ENCODE measurements around the gene POC1B.

Gene POC1B

GRCh38 chr12:89523393-89523792 is 2.5 kb downstream of the POC1B start:
- peaks cover 41% of the 10 kb centered on the region for H3K4me1 Mint-ChIP-seq (ENCODE audit: low read depth)
- H3K9me3 Mint-ChIP-seq, result no peaks in the 10 kb centered on the region
- H3K4me3 Mint-ChIP-seq, result peak overlapping the region; percentile 97
- peaks cover 30% of the 10 kb centered on the region for H3K36me3 Mint-ChIP-seq (ENCODE audit: low read depth)
- H3K27me3 Mint-ChIP-seq (ENCODE audit: low read depth), result no peaks in the 10 kb centered on the region
- peak overlapping the region; percentile 94 for H3K27ac Mint-ChIP-seq

DNA sequence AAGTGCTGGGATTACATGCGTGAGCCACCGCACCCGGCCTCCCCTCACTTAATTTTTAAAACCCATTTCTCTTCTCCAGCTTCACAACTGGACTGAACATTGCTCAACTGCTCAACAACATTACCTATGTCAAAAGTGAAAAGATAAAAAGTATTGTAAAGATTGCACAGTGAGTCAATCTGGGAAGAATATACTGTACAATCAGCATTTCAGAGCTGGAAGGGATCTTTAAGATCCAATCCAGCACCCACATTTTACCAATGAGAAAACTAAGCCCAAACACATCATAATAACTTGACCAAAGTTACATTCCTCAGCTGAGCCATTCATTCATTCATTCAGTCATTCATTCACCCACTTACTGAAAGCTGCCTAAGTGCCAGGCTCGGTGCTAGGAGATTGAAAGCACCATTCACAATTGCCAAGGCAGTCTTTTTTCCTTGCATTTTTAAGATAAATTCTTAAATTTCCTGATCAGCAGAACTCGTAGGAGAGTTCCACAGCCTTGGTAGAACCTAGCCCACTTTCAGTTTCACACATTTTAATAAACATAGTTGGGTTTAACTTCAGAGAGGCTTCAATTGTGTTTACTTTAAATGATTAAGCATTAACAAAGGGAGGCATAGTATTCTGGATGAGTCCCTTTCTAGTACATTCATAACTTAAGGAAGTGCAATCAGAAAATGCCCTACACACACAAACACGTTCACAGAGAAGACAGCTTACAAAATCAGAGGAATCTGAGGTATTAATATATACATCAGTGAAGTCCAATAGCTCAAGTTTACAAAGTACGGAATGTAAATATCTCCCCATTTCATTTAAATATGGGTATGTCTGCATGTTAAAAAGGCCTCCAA is 4.3 kb downstream of the POC1B start:
- peaks cover 30% of the 10 kb centered on the region for H3K36me3 Mint-ChIP-seq (ENCODE audit: low read depth)
- peaks cover 34% of the 10 kb centered on the region for H3K4me1 Mint-ChIP-seq (ENCODE audit: low read depth)
- H3K27me3 Mint-ChIP-seq (ENCODE audit: low read depth), result no peaks in the 10 kb centered on the region
- H3K9me3 Mint-ChIP-seq, result no peaks in the 10 kb centered on the region
- H3K4me3 Mint-ChIP-seq, result peak overlapping the region; percentile 76
- peak overlapping the region; percentile 32 for H3K27ac Mint-ChIP-seq

DNA sequence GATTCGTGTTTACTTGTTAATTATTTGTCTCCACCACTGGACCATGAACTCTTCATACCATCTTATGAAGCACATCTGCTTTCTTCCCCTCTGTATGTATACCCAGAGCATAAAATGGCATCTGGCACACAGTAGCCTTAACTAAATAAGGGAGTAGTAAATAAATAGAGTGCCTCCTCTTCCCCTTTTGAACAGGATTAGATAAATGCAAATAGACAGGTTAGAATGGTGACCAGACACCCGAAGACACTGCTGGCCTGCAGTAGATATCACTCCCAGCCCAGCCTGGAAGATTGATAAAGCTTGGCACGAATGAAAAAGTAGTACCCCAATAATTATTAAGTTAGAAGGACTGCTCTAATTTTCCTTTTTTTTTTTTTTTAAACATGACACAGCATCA is 8.1 kb downstream of the POC1B start:
- Mint-ChIP-seq H3K27me3 (ENCODE audit: low read depth) (no peaks in the 10 kb centered on the region), H3K27ac (no peak overlapping the region), H3K4me1 (ENCODE audit: low read depth) (peaks cover 19% of the 10 kb centered on the region), H3K4me3 (no peak overlapping the region), H3K36me3 (ENCODE audit: low read depth) (peaks cover 11% of the 10 kb centered on the region), H3K9me3 (no peaks in the 10 kb centered on the region)

GRCh38 chr12:89516633-89517032 is 9.2 kb downstream of the POC1B start:
- peaks cover 13% of the 10 kb centered on the region for H3K4me1 Mint-ChIP-seq (ENCODE audit: low read depth)
- H3K4me3 Mint-ChIP-seq, result no peak overlapping the region
- peaks cover 6% of the 10 kb centered on the region for H3K36me3 Mint-ChIP-seq (ENCODE audit: low read depth)
- no peaks in the 10 kb centered on the region for H3K27me3 Mint-ChIP-seq (ENCODE audit: low read depth)
- H3K9me3 Mint-ChIP-seq, result no peaks in the 10 kb centered on the region
- H3K27ac Mint-ChIP-seq, result no peak overlapping the region

DNA sequence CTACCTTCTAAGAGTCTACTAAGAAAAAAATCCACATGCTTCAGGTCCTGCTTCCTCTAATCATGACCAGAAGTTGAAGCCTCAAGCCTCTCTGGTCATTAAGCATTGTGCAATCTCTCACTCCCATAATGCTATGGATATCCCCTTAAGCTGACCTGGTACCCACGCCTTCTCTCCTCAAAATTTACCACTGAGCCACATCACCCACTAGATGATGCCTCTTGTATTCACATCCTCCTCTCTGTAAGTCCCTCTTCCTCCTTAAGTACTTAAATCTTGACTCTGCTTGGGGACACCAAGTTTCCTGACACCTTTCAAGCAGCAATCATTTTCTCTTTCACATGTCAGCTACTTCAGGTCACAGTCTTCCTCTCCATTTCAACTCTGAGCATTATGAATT is 11.1 kb downstream of the POC1B start:
- Mint-ChIP-seq H3K9me3 (no peaks in the 10 kb centered on the region), H3K36me3 (ENCODE audit: low read depth) (peaks cover 6% of the 10 kb centered on the region), H3K4me1 (ENCODE audit: low read depth) (peaks cover 14% of the 10 kb centered on the region), H3K27me3 (ENCODE audit: low read depth) (no peaks in the 10 kb centered on the region), H3K27ac (no peak overlapping the region), H3K4me3 (no peak overlapping the region)

GRCh38 chr12:89513544-89513943 is 12.3 kb downstream of the POC1B start:
- Mint-ChIP-seq H3K27ac (no peak overlapping the region), H3K4me1 (ENCODE audit: low read depth) (peaks cover 10% of the 10 kb centered on the region), H3K4me3 (no peak overlapping the region), H3K9me3 (no peaks in the 10 kb centered on the region), H3K36me3 (ENCODE audit: low read depth) (peaks cover 9% of the 10 kb centered on the region), H3K27me3 (ENCODE audit: low read depth) (no peaks in the 10 kb centered on the region)

DNA sequence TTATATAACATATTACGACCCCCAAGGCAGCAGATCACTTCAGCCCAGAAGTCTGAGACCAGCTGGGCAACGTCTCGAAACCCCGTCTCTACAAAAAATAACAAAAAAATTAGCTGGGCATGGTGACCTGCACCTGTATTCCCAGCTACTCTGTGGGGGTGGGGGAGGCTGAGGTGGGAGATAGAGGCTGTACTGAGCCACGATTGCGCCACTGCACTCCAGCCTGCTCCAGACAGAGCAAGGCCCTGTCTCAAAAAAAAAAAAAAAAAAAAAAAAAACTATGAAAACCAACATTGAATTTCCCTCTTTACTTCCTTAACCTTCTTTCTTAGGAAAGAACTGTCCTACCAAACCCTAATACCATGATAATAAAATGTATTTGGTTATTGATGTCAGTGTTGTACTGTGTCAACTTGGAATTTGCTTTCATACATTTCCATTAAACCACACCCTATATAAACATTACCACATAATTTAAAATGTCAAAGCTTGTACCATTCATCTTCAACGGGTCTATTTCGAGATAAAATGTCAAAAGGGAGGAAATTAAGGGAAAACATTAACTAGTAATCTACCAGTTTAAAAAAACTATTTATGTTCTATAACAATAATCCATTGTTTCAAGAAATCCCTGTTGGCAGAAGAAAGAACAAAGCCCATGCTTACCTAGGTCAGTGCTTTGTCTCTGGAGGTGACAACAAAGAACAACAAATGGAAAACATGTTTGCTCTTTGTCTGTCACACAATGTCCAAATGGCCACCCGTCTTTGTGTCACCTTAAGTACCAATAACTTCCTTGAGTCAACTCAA is 18.6 kb downstream of the POC1B start:
- Mint-ChIP-seq H3K9me3 (no peaks in the 10 kb centered on the region), H3K27me3 (ENCODE audit: low read depth) (no peaks in the 10 kb centered on the region), H3K27ac (no peak overlapping the region), H3K36me3 (ENCODE audit: low read depth) (peaks cover 19% of the 10 kb centered on the region), H3K4me3 (no peak overlapping the region), H3K4me1 (ENCODE audit: low read depth) (peaks cover 14% of the 10 kb centered on the region)

- Mint-ChIP-seq H3K4me1 (ENCODE audit: low read depth) (peaks cover 17% of the 10 kb centered on the region), H3K36me3 (ENCODE audit: low read depth) (peaks cover 25% of the 10 kb centered on the region), H3K27me3 (ENCODE audit: low read depth) (no peaks in the 10 kb centered on the region), H3K9me3 (no peaks in the 10 kb centered on the region), H3K27ac (peak overlapping the region; percentile 41), H3K4me3 (no peak overlapping the region)
These were observed 19.8 kb downstream of the POC1B start for GRCh38 chr12:89506050-89506449.

DNA sequence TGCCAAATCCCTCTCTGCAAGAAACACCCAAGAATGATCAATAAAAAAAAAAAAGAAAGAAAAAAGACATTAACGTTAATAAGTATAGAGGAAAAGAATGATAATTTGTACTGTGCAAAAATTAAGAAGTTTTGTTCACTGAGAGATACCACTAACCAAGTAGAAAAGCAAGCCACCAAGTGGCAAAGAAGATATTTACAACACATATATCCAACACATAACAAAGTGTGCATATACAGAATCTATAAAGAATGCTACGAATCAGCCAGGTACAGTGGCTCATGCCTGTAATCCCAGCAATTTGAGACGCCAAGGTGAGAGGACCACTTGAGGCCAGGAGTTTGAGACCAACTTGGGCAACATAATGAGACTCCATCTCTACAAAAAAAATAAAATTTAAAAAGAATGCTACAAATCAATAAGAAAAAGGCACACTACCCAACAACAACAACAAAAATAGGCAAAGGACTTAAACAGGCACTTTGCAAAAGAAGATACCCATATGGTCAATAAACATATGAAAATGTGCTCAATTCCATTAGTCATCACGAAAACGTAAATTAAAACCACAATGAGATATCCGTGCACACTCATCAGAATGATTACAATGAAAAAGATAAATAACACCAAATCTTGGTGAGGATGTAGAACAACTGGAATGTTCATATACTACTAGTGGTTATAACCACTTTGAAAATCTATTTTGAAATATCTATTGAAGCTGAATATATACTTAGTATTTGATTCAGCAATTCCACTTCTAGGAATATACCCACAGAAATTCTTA is 21.1 kb downstream of the POC1B start:
- Mint-ChIP-seq H3K4me3 (no peak overlapping the region), H3K9me3 (no peaks in the 10 kb centered on the region), H3K27ac (no peak overlapping the region), H3K36me3 (ENCODE audit: low read depth) (peaks cover 28% of the 10 kb centered on the region), H3K27me3 (ENCODE audit: low read depth) (no peaks in the 10 kb centered on the region), H3K4me1 (ENCODE audit: low read depth) (peaks cover 12% of the 10 kb centered on the region)

GRCh38 chr12:89501793-89502192 is 24.1 kb downstream of the POC1B start:
- no peaks in the 10 kb centered on the region for H3K9me3 Mint-ChIP-seq
- H3K4me1 Mint-ChIP-seq (ENCODE audit: low read depth), result peaks cover 12% of the 10 kb centered on the region
- no peak overlapping the region for H3K27ac Mint-ChIP-seq
- no peak overlapping the region for H3K4me3 Mint-ChIP-seq
- peaks cover 26% of the 10 kb centered on the region for H3K36me3 Mint-ChIP-seq (ENCODE audit: low read depth)
- no peaks in the 10 kb centered on the region for H3K27me3 Mint-ChIP-seq (ENCODE audit: low read depth)

GRCh38 chr12:89499857-89500256 is 26.0 kb downstream of the POC1B start:
- peaks cover 30% of the 10 kb centered on the region for H3K36me3 Mint-ChIP-seq (ENCODE audit: low read depth)
- no peaks in the 10 kb centered on the region for H3K27me3 Mint-ChIP-seq (ENCODE audit: low read depth)
- H3K4me3 Mint-ChIP-seq, result no peak overlapping the region
- H3K27ac Mint-ChIP-seq, result no peak overlapping the region
- H3K4me1 Mint-ChIP-seq (ENCODE audit: low read depth), result peaks cover 15% of the 10 kb centered on the region
- H3K9me3 Mint-ChIP-seq, result no peaks in the 10 kb centered on the region

DNA sequence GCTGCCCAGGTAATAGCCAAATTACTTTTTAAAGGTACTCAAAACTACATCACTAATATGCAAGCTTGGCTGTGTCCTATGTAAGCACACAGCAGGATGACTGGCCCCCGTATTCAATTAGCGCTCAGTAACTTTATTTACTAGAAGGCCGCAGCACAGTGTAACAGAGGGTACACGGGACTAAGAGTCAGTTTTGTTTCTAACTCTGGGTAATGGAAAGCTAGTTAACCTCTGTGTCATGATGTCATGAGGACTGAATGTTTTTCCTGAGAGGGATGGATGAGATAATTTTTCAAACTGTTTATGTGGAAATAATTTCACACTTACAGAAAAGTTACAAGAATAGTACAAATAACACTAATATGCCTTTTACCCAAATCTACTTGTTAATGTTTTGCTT is 28.4 kb downstream of the POC1B start:
- peaks cover 37% of the 10 kb centered on the region for H3K36me3 Mint-ChIP-seq (ENCODE audit: low read depth)
- H3K27me3 Mint-ChIP-seq (ENCODE audit: low read depth), result no peaks in the 10 kb centered on the region
- no peak overlapping the region for H3K27ac Mint-ChIP-seq
- H3K9me3 Mint-ChIP-seq, result no peaks in the 10 kb centered on the region
- H3K4me3 Mint-ChIP-seq, result no peak overlapping the region
- H3K4me1 Mint-ChIP-seq (ENCODE audit: low read depth), result peaks cover 22% of the 10 kb centered on the region

- Mint-ChIP-seq H3K27me3 (ENCODE audit: low read depth) (no peaks in the 10 kb centered on the region), H3K27ac (no peak overlapping the region), H3K4me1 (ENCODE audit: low read depth) (peaks cover 20% of the 10 kb centered on the region), H3K4me3 (no peak overlapping the region), H3K9me3 (no peaks in the 10 kb centered on the region), H3K36me3 (ENCODE audit: low read depth) (peaks cover 35% of the 10 kb centered on the region)
These were observed 28.8 kb downstream of the POC1B start for GRCh38 chr12:89497005-89497404.

DNA sequence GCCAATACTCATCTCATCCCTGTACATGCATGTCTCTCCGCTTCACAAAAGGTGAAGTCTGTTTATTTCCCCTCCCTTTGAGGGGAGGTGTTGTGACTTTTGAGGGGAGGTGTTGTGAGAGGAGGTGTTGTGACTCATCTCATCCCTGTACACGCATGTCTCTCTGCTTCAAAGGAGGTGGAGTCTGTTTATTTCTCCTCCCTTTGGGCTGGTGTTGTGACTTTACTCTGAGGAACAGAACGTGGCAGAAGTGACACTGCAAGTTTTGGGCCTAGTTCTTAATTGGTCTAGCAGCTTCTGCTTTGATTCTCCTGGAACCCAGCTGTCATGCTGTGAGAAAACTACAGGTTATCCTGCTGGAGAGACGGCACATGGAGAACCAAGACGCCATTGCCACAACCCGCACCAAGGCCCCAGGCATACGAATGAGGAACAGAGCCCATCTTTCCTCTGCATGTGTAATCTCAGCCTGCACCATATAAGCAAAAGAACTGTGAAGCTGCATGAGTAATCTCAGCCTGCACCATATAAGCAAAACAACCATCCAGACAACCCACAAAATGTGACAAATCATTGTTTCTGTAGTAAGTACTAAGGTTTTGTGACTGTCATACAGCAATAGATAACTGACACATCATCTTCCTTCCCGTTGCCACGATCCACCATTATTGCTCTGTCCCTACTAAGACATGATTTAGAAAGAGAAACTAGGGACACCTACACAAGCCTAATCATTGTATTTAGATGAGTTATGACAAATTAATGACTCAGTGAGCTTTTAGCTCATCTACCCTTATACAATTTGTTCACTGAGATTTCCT is 31.2 kb downstream of the POC1B start:
- Mint-ChIP-seq H3K4me1 (ENCODE audit: low read depth) (peaks cover 18% of the 10 kb centered on the region), H3K4me3 (peak overlapping the region; percentile 7)

More for the DNA sequence above, 31.2 kb downstream of the POC1B start:
- Mint-ChIP-seq H3K27me3 (ENCODE audit: low read depth) (no peaks in the 10 kb centered on the region), H3K9me3 (no peaks in the 10 kb centered on the region), H3K36me3 (ENCODE audit: low read depth) (peaks cover 27% of the 10 kb centered on the region), H3K27ac (peak overlapping the region; percentile 87)

All from T-helper 1 cell treated with Interleukin-12 subunit alpha and Interleukin-12 subunit beta and Interleukin-4 antibody, amounts not matched to agents 30 μg/mL and 1 μg/mL, for 36 hours (primary cell).